Smooth muscle cell (in vitro differentiated cells): Measurements from ENCODE around the gene SLC36A2. TPM values are rescaled to one million over a fixed set of nuclear protein-coding genes. Genes with fewer than 3 reads are reported as not detected.
"Not testable (repeated sequence)": the region's sequence is repeated elsewhere in the genome, so short reads cannot be mapped to it uniquely, and the experiment has no call there.

Experiments
- DNase-seq: peaks from one replicate; lab custom pipeline; 2025; ENCODE audit not compliant: unreplicated experiment; lab: John Stamatoyannopoulos, UW
- H2AFZ ChIP-seq: fragments of 200-600 bp; sonication (generic); 2 replicates; pipeline ENCODE4 v1.6.0; 2016; ENCODE audit warnings: antibody characterized with exemption, low read depth, mild to moderate bottlenecking
- H3F3A ChIP-seq: fragments of 200-600 bp; sonication (generic); 2 replicates; pipeline ENCODE4 v1.6.0; 2017; ENCODE audit warnings: antibody characterized with exemption, low read depth
- H3K27ac ChIP-seq: fragments of 200-600 bp; sonication (generic); 2 replicates; pipeline ENCODE4 v1.5.1; 2016; ENCODE audit warnings: low read depth, mild to moderate bottlenecking
- H3K27me3 ChIP-seq: fragments of 200-600 bp; sonication (generic); 2 replicates; pipeline ENCODE4 v1.6.1; 2016; ENCODE audit warnings: low read depth, mild to moderate bottlenecking
- H3K36me3 ChIP-seq: fragments of 200-600 bp; sonication (generic); 2 replicates; pipeline ENCODE4 v1.5.1; 2016; ENCODE audit warnings: low read depth
- H3K4me1 ChIP-seq: fragments of 200-600 bp; sonication (generic); 2 replicates; pipeline ENCODE4 v1.5.1; 2016; ENCODE audit warnings: low read depth
- H3K4me2 ChIP-seq: fragments of 200-600 bp; sonication (generic); 2 replicates; pipeline ENCODE4 v1.6.0; 2016; ENCODE audit warnings: mild to moderate bottlenecking
- H3K4me3 ChIP-seq: fragments of 200-600 bp; sonication (generic); 2 replicates; pipeline ENCODE4 v1.5.1; 2016; ENCODE audit warnings: mild to moderate bottlenecking
- H3K79me2 ChIP-seq: fragments of 200-600 bp; sonication (generic); 2 replicates; pipeline ENCODE4 v1.6.0; 2016; ENCODE audit warnings: low read depth, mild to moderate bottlenecking
- H3K9ac ChIP-seq: fragments of 200-600 bp; sonication (generic); 2 replicates; pipeline ENCODE4 v1.6.0; 2016; ENCODE audit warnings: low read depth
- H3K9me3 ChIP-seq: fragments of 200-600 bp; sonication (generic); replicated peaks from 2 replicates; pipeline ENCODE4 v1.5.1; 2016; ENCODE audit warnings: low read depth
- H4K20me1 ChIP-seq: fragments of 200-600 bp; sonication (generic); 2 replicates; pipeline ENCODE4 v1.6.0; 2016; ENCODE audit warnings: low read depth
- CTCF ChIP-seq: fragments of 200-600 bp; sonication (generic); IDR thresholded peaks from 2 replicates; pipeline ENCODE4 v1.5.1; 2017; ENCODE audit warnings: borderline replicate concordance, mild to moderate bottlenecking, antibody characterized with exemption; ENCODE audit not compliant: insufficient read depth, poor library complexity, severe bottlenecking
- WGBS: methylation state at CpG from one replicate; pipeline ENCODE4 v1.1.7; 2016; ENCODE audit warnings: low lambda C conversion rate; 5-methylcytosine and 5-hydroxymethylcytosine counted together
- polyA plus RNA-seq: library from polyadenylated mRNA; unstranded; fragments of >200 nt; fragmentation: Nextera tagmentation; extraction: Ambion mirVana; gene quantifications from 2 replicates; pipeline ENCODE4 v1.2.1, GENCODE V29; 2016
- total RNA-seq: library from RNA; depleted of rRNA; stranded (reverse); fragments of >200 nt; gene quantifications from 2 replicates; pipeline ENCODE4 v1.2.3, GENCODE V29; 2014

Gene SLC36A2
- total and polyA plus RNA-seq, 2 experiments from 2014 or later, result not detected

- TF ChIP-seq CTCF, result no peak
- Histone ChIP-seq H4K20me1 (no peaks in the 10 kb centered on the region), H3K27me3 (peaks cover 12% of the 10 kb centered on the region), H3K9ac (no peak overlapping the region), H3K9me3 (no peaks in the 10 kb centered on the region), H3K4me2 (no peak overlapping the region), H3K27ac (no peak overlapping the region), H3K36me3 (no peaks in the 10 kb centered on the region), H3K79me2 (no peaks in the 10 kb centered on the region), H3K4me1 (no peaks in the 10 kb centered on the region), H3F3A (no peaks in the 10 kb centered on the region), H2AFZ (no peak overlapping the region), H3K4me3 (no peak overlapping the region)
- no peak for DNase-seq
- 79% methylated on average over 2 of the region's 2 CpGs for WGBS
Measured at GRCh38 chr5:151382576-151382975, 35.2 kb upstream of the SLC36A2 start.

DNA sequence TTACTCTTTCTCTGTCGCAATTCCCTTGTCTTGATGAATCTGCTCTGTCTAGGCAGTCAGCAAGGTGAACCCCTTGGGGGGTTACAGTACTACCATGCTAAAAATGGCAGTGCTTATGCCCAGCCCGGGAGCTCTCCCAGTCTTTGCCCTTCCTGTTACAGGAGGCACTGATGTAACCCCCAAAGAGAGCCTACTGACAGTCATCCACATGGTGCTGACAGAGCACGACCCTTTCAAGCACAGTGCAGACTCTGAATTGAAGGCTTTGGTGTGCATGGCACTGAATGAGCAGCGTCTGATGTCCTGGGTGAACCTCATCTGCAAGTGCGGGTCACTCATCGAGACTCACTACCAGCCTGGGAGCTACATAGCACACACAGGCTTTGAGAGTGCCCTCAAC, 34.5 kb upstream of the SLC36A2 start:
- no peak overlapping the region for H3K4me3 ChIP-seq
- no peaks in the 10 kb centered on the region for H4K20me1 ChIP-seq
- no peak for TF ChIP-seq CTCF
- no peak overlapping the region for H3K9ac ChIP-seq
- H3K27ac ChIP-seq, result no peak overlapping the region
- H3K9me3 ChIP-seq, result no peaks in the 10 kb centered on the region
- H3K36me3 ChIP-seq, result no peaks in the 10 kb centered on the region
- 96% methylated on average over 6 of the region's 6 CpGs for WGBS
- H3K27me3 ChIP-seq, result peaks cover 6% of the 10 kb centered on the region
- no peak overlapping the region for H2AFZ ChIP-seq
- no peaks in the 10 kb centered on the region for H3K4me1 ChIP-seq
- DNase-seq, result no peak
- no peaks in the 10 kb centered on the region for H3K79me2 ChIP-seq
- H3K4me2 ChIP-seq, result no peak overlapping the region
- H3F3A ChIP-seq, result no peaks in the 10 kb centered on the region

- H3K9me3 ChIP-seq, result no peaks in the 10 kb centered on the region
- H3K4me1 ChIP-seq, result no peaks in the 10 kb centered on the region
- no peak overlapping the region for H3K4me3 ChIP-seq
- H3K4me2 ChIP-seq, result no peak overlapping the region
- WGBS, result 97% methylated on average over 6 of the region's 6 CpGs
- no peaks in the 10 kb centered on the region for H3F3A ChIP-seq
- TF ChIP-seq CTCF, result no peak
- H4K20me1 ChIP-seq, result no peaks in the 10 kb centered on the region
- H3K9ac ChIP-seq, result no peak overlapping the region
- H3K36me3 ChIP-seq, result no peaks in the 10 kb centered on the region
- no peak overlapping the region for H3K27ac ChIP-seq
- DNase-seq, result no peak
- no peaks in the 10 kb centered on the region for H3K79me2 ChIP-seq
- H2AFZ ChIP-seq, result no peak overlapping the region
- H3K27me3 ChIP-seq, result no peaks in the 10 kb centered on the region
Measured at GRCh38 chr5:151378616-151379015, 31.3 kb upstream of the SLC36A2 start.

DNA sequence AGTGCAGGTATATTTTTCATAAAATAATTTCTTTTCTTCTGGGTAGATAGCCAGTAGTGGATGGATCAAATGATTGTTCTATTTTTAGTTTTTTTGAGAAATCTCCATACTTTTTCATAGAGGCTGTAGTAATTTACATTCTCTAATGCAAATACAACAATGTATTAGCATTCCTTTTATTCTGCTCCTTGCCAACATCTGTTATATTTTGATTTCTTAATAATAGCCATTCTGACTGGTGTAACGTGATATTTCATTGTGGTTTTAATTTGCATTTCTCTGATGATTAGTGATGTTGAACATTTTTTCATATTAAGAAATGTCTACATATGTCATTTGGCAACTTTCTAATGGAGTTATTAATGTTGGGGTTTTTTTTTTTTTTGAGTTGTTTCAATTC, 27.2 kb upstream of the SLC36A2 start:
- Histone ChIP-seq H3K79me2 (no peaks in the 10 kb centered on the region), H4K20me1 (no peaks in the 10 kb centered on the region), H3K4me1 (no peaks in the 10 kb centered on the region), H3K27me3 (no peaks in the 10 kb centered on the region), H3K9me3 (no peaks in the 10 kb centered on the region), H3K36me3 (no peaks in the 10 kb centered on the region), H3K4me2 (no peak overlapping the region), H3K4me3 (no peak overlapping the region), H3K27ac (no peak overlapping the region), H3F3A (no peaks in the 10 kb centered on the region), H3K9ac (no peak overlapping the region), H2AFZ (no peak overlapping the region)
- TF ChIP-seq CTCF, result no peak
- DNase-seq, result no peak
- WGBS, result 0% methylated on average over 1 of the region's 1 CpG

- H4K20me1 ChIP-seq, H3K36me3 ChIP-seq, H3K9ac ChIP-seq, H3K4me3 ChIP-seq, H3K27ac ChIP-seq, DNase-seq, H3K9me3 ChIP-seq, H3K4me1 ChIP-seq, H3F3A ChIP-seq, H3K4me2 ChIP-seq, H2AFZ ChIP-seq, H3K27me3 ChIP-seq, H3K79me2 ChIP-seq: not testable (repeated sequence)
- WGBS, result 86% methylated on average over 6 of the region's 6 CpGs
Measured at GRCh38 chr5:151367038-151367437, 19.7 kb upstream of the SLC36A2 start.
